Peyer's patch (tissue), 4 donors: ENCODE measurements around the gene GRWD1. TPM values are rescaled to one million over a fixed set of nuclear protein-coding genes. Genes with fewer than 3 reads are reported as not detected.

ENCODE experiments used
- DNase-seq, 3 donors: peaks; one replicate each; pipeline ENCODE4 v3.0.0-alpha.2; 2017 to 2019
- H3K27ac ChIP-seq, 4 donors: fragments of 200-600 bp; sonication (generic); one replicate each; pipeline ENCODE4 v1.5.1; 2016 to 2019
- H3K27me3 ChIP-seq, 2 donors: fragments of 200-600 bp; sonication (generic); one replicate each; pipeline ENCODE4 v1.5.1; 2019
- H3K36me3 ChIP-seq, 3 donors: fragments of 200-600 bp; sonication (generic); one replicate each; pipeline ENCODE4 v1.5.1; 2016 to 2019
- H3K4me1 ChIP-seq, 4 donors: fragments of 200-600 bp; sonication (generic); one replicate each; pipeline ENCODE4 v1.5.1; 2016 to 2019
- H3K4me3 ChIP-seq, 4 donors: fragments of 200-600 bp; sonication (generic); 1 replicate in 3 of 4; 2 replicates in 1 of 4; pipeline ENCODE4 v1.5.1; 2016 to 2019; ENCODE audit warnings: mild to moderate bottlenecking in 1 of 4
- H3K9me3 ChIP-seq, 4 donors: fragments of 200-600 bp; sonication (generic); one replicate each; pipeline ENCODE4 v1.5.1; 2016 to 2019; ENCODE audit warnings: mild to moderate bottlenecking in 1 of 4
- CTCF ChIP-seq, 6 experiments: fragments of 450-650 bp in 4 of 6; fragments of 200-600 bp in 2 of 6; sonication (generic) in 1 of 6; IDR thresholded peaks; one replicate each; pipeline ENCODE4 v1.5.1; 2017 to 2019; ENCODE audit warnings: antibody characterized with exemption in 6 of 6, mild to moderate bottlenecking in 3 of 6, moderate library complexity in 1 of 6
- POLR2A ChIP-seq, 2 donors: fragments of 450-650 bp; IDR thresholded peaks; one replicate each; pipeline ENCODE4 v1.5.1; 2017; ENCODE audit warnings: antibody characterized with exemption in 2 of 2, mild to moderate bottlenecking in 2 of 2, moderate library complexity in 2 of 2
- total RNA-seq, 4 donors: library from RNA; depleted of rRNA; stranded (reverse); fragments of >200 nt; gene quantifications; one replicate each; pipeline ENCODE4 v1.1.0, GENCODE V29; 2016

Gene GRWD1
- total RNA-seq, 4 donors from 2014 or later, result 10.0 to 17.6 (median 15.6) TPM

- H3K4me1 ChIP-seq, result peaks cover 0 to 28% (median 15%) of the 10 kb centered on the region in 4 donors
- H3K27me3 ChIP-seq, result peaks cover 0 to 11% of the 10 kb centered on the region in 2 donors
- H3K36me3 ChIP-seq, result peaks cover 0 to 14% (median 0%) of the 10 kb centered on the region in 3 donors
- DNase-seq, result no peak
- no peak overlapping the region for H3K27ac ChIP-seq
- H3K4me3 ChIP-seq, result peak overlapping the region; percentile 3 to 90 (median 60)
- TF ChIP-seq POLR2A (IDR thresholded peaks at IDR 0.05) (no peak), CTCF (IDR thresholded peaks at IDR 0.05) (no peak)
- no peaks in the 10 kb centered on the region for H3K9me3 ChIP-seq
Measured at GRCh38 chr19:48443731-48444128, 2.1 kb upstream of the GRWD1 start.

GRCh38 chr19:48444129-48444935 is 1.5 kb upstream of the GRWD1 start:
- peaks cover 0 to 28% (median 15%) of the 10 kb centered on the region in 4 donors for H3K4me1 ChIP-seq
- no peak for DNase-seq
- peaks cover 0 to 20% (median 0%) of the 10 kb centered on the region in 3 donors for H3K36me3 ChIP-seq
- no peaks in the 10 kb centered on the region for H3K9me3 ChIP-seq
- TF ChIP-seq POLR2A (IDR thresholded peaks at IDR 0.05) (no peak), CTCF (IDR thresholded peaks at IDR 0.05) (no peak)
- peak overlapping the region; percentile 3 to 90 (median 60) for H3K4me3 ChIP-seq
- H3K27me3 ChIP-seq, result peaks cover 0 to 11% of the 10 kb centered on the region in 2 donors
- peak overlapping the region in 1 of 4 donors; percentile 82 for H3K27ac ChIP-seq

GRCh38 chr19:48444936-48445200 is 915 bp upstream of the GRWD1 start:
- peaks cover 0 to 28% (median 15%) of the 10 kb centered on the region in 4 donors for H3K4me1 ChIP-seq
- no peaks in the 10 kb centered on the region for H3K9me3 ChIP-seq
- DNase-seq, result no peak
- peaks cover 0 to 25% (median 0%) of the 10 kb centered on the region in 3 donors for H3K36me3 ChIP-seq
- peak overlapping the region in 3 of 4 donors; percentile 77 to 90 (median 82) for H3K27ac ChIP-seq
- TF ChIP-seq CTCF (IDR thresholded peaks at IDR 0.05), result no peak
- TF ChIP-seq POLR2A (IDR thresholded peaks at IDR 0.05), result no peak
- H3K4me3 ChIP-seq, result peak overlapping the region; percentile 74 to 98 (median 88)
- peaks cover 0 to 11% of the 10 kb centered on the region in 2 donors for H3K27me3 ChIP-seq

GRCh38 chr19:48445256-48445605 is 552 bp upstream of the GRWD1 start:
- Histone ChIP-seq H3K4me3 (peak overlapping the region; percentile 74 to 98 (median 88)), H3K27ac (peak overlapping the region; percentile 74 to 90 (median 80)), H3K9me3 (no peaks in the 10 kb centered on the region), H3K27me3 (peaks cover 0 to 11% of the 10 kb centered on the region in 2 donors), H3K4me1 (peaks cover 0 to 28% (median 15%) of the 10 kb centered on the region in 4 donors), H3K36me3 (peaks cover 0 to 28% (median 0%) of the 10 kb centered on the region in 3 donors)
- no peak for DNase-seq
- TF ChIP-seq POLR2A (IDR thresholded peaks at IDR 0.05), result no peak
- TF ChIP-seq CTCF (IDR thresholded peaks at IDR 0.05), result peak; percentile 28 to 54 (median 46)

GRCh38 chr19:48446579-48446978 is 796 bp downstream of the GRWD1 start:
- no peak for DNase-seq
- peak overlapping the region; percentile 74 to 98 (median 88) for H3K4me3 ChIP-seq
- no peak for TF ChIP-seq CTCF (IDR thresholded peaks at IDR 0.05)
- no peak for TF ChIP-seq POLR2A (IDR thresholded peaks at IDR 0.05)

More at GRCh38 chr19:48446579-48446978, 796 bp downstream of the GRWD1 start:
- Histone ChIP-seq H3K27ac (peak overlapping the region in 3 of 4 donors; percentile 74 to 90 (median 82)), H3K9me3 (no peaks in the 10 kb centered on the region), H3K4me1 (peaks cover 0 to 28% (median 15%) of the 10 kb centered on the region in 4 donors), H3K36me3 (peaks cover 0 to 42% (median 0%) of the 10 kb centered on the region in 3 donors), H3K27me3 (peaks cover 0 to 11% of the 10 kb centered on the region in 2 donors)
